ENCODE measurements around the gene SNUPN. TPM values are rescaled to one million over a fixed set of nuclear protein-coding genes. Genes with fewer than 3 reads are reported as not detected.

The SNUPN gene
- total RNA-seq, 1 experiment from 2014 or later = 27.9 TPM

DNA sequence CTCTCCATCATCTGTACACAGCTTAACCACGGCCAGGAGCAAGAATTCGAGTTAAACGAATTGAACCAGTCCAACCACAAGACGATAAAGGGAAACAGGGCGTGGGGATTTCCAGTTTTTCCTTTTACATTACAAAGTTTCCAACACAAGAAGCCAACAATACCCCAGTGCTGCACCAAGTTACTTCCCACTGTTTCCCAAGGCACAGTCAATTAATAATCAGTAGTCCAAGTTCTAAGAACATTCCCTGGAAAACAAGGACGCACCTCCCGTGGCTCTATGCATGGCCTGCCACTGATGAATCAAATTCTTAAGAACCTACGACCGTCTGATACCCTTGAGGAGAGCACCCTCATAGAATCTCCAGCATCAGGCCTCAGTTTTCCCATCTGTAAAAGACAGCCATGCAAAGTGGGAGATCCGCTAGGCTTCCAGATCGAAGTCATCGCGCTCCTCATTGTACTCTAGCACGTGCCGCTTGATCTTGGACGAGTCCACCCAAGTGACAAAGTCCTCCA is 13.7 kb upstream of the SNUPN start:
- no peaks in the 10 kb centered on the region for H3K9me3 Mint-ChIP-seq
- TF ChIP-seq, protein P1, sequence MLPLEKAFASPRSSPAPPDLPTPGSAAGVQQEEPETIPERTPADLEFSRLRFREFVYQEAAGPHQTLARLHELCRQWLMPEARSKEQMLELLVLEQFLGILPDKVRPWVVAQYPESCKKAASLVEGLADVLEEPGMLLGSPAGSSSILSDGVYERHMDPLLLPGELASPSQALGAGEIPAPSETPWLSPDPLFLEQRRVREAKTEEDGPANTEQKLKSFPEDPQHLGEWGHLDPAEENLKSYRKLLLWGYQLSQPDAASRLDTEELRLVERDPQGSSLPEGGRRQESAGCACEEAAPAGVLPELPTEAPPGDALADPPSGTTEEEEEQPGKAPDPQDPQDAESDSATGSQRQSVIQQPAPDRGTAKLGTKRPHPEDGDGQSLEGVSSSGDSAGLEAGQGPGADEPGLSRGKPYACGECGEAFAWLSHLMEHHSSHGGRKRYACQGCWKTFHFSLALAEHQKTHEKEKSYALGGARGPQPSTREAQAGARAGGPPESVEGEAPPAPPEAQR (CRISPR knock-in tag; IDR thresholded peaks at IDR 0.05) = no peak
- TF ChIP-seq, protein P2, sequence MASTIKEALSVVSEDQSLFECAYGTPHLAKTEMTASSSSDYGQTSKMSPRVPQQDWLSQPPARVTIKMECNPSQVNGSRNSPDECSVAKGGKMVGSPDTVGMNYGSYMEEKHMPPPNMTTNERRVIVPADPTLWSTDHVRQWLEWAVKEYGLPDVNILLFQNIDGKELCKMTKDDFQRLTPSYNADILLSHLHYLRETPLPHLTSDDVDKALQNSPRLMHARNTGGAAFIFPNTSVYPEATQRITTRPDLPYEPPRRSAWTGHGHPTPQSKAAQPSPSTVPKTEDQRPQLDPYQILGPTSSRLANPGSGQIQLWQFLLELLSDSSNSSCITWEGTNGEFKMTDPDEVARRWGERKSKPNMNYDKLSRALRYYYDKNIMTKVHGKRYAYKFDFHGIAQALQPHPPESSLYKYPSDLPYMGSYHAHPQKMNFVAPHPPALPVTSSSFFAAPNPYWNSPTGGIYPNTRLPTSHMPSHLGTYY (CRISPR knock-in tag; IDR thresholded peaks at IDR 0.05) = no peak
- TF ChIP-seq, protein P3, sequence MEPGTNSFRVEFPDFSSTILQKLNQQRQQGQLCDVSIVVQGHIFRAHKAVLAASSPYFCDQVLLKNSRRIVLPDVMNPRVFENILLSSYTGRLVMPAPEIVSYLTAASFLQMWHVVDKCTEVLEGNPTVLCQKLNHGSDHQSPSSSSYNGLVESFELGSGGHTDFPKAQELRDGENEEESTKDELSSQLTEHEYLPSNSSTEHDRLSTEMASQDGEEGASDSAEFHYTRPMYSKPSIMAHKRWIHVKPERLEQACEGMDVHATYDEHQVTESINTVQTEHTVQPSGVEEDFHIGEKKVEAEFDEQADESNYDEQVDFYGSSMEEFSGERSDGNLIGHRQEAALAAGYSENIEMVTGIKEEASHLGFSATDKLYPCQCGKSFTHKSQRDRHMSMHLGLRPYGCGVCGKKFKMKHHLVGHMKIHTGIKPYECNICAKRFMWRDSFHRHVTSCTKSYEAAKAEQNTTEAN (CRISPR knock-in tag; IDR thresholded peaks at IDR 0.05) = no peak
- TF ChIP-seq, protein P4, sequence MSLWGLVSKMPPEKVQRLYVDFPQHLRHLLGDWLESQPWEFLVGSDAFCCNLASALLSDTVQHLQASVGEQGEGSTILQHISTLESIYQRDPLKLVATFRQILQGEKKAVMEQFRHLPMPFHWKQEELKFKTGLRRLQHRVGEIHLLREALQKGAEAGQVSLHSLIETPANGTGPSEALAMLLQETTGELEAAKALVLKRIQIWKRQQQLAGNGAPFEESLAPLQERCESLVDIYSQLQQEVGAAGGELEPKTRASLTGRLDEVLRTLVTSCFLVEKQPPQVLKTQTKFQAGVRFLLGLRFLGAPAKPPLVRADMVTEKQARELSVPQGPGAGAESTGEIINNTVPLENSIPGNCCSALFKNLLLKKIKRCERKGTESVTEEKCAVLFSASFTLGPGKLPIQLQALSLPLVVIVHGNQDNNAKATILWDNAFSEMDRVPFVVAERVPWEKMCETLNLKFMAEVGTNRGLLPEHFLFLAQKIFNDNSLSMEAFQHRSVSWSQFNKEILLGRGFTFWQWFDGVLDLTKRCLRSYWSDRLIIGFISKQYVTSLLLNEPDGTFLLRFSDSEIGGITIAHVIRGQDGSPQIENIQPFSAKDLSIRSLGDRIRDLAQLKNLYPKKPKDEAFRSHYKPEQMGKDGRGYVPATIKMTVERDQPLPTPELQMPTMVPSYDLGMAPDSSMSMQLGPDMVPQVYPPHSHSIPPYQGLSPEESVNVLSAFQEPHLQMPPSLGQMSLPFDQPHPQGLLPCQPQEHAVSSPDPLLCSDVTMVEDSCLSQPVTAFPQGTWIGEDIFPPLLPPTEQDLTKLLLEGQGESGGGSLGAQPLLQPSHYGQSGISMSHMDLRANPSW (CRISPR knock-in tag; conservative IDR thresholded peaks at IDR 0.05; ENCODE audit: low read depth) = no peak
- TF ChIP-seq CBFB (CRISPR knock-in tag; IDR thresholded peaks at IDR 0.05; ENCODE audit: low read depth) (no peak), ZNF219 (CRISPR knock-in tag; IDR thresholded peaks at IDR 0.05; ENCODE audit: borderline replicate concordance) (no peak), ZNF416 (CRISPR knock-in tag; IDR thresholded peaks at IDR 0.05) (no peak)
- peak overlapping the region; percentile 92 for H3K4me3 Mint-ChIP-seq
- no peaks in the 10 kb centered on the region for H3K36me3 Mint-ChIP-seq
- no peaks in the 10 kb centered on the region for H3K27me3 Mint-ChIP-seq (ENCODE audit: low read depth)
- CTCF ChIA-PET = interaction anchor here (0.6 to 3.7 kb wide), 13 partner anchors 8 to 271 kb away, joined by 3 to 26 read pairs (median 7); partner anchors contain the start of genes MAN2C1, SIN3A, SNUPN and SNX33
- ATAC-seq = no peak
- H3K27ac Mint-ChIP-seq = peak overlapping the region; percentile 92
- no peak for DNase-seq (ENCODE audit: low spot score)
- peaks cover 40% of the 10 kb centered on the region for H3K4me1 Mint-ChIP-seq
- POLR2A ChIA-PET = interaction anchor here (0.6 to 6.1 kb wide), 13 partner anchors 8 to 271 kb away, joined by 3 to 76 read pairs (median 12); partner anchors contain the start of genes MAN2C1, PTPN9, SIN3A and SNUPN

DNA sequence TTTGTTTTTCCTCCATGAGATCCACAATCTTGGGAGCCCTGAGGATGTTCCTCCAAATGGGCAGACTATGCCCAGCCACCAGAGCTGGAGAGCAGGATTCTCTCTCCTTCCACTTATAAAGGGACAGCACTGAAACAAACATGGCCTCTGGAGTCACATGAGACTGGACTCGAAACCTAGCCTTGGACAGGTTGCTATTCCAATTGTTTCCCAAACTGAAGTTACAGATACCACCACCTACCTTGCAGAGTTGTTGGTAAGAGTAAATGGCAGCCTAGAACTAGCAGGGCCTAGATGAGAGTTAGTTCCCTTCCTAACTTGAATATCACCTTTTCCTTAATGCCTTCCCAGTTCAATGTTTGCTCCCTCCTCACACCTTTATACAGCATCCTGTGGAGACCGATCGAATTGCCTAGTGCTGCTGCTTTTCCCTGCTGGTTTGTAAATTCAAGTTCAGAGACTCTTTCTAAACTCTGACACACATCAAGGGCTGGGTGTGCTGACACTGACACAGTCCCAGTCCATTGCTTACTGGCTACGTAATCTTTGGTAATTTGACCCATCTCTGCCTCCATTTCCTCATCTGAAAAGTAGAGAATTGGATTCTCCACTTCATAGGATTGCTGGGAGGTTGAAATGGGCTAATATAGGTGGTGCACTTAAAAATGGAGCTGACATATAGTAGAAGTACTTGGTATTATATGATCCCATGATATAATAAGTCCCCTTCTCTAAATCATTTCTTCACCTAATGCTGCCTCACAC is 11.9 kb upstream of the SNUPN start:
- ChIA-PET CTCF (interaction anchor here (0.7 to 3.7 kb wide), 12 partner anchors 10 to 270 kb away, joined by 3 to 26 read pairs (median 4); partner anchors contain the start of genes SNUPN and SNX33), POLR2A (interaction anchor here (0.6 to 6.1 kb wide), 5 partner anchors 10 to 1469 kb away, joined by 3 to 76 read pairs (median 23); partner anchors contain the start of genes SIN3A, SNUPN and SNX33)
- no peak for ATAC-seq
- H3K36me3 Mint-ChIP-seq = no peaks in the 10 kb centered on the region
- peaks cover 42% of the 10 kb centered on the region for H3K4me1 Mint-ChIP-seq
- H3K27me3 Mint-ChIP-seq (ENCODE audit: low read depth) = no peaks in the 10 kb centered on the region
- no peaks in the 10 kb centered on the region for H3K9me3 Mint-ChIP-seq
- H3K27ac Mint-ChIP-seq = peak overlapping the region; percentile 27; the same call in 1 of the 2 replicates
- DNase-seq (ENCODE audit: low spot score) = no peak
- H3K4me3 Mint-ChIP-seq = peak overlapping the region; percentile 92; the same call in 1 of the 2 replicates
- TF ChIP-seq, protein P5, sequence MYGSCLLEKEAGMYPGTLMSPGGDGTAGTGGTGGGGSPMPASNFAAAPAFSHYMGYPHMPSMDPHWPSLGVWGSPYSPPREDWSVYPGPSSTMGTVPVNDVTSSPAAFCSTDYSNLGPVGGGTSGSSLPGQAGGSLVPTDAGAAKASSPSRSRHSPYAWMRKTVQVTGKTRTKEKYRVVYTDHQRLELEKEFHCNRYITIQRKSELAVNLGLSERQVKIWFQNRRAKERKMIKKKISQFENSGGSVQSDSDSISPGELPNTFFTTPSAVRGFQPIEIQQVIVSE (CRISPR knock-in tag; IDR thresholded peaks at IDR 0.05; ENCODE audit: borderline replicate concordance) = no peak
- TF ChIP-seq, protein P4 (CRISPR knock-in tag; conservative IDR thresholded peaks at IDR 0.05; ENCODE audit: low read depth) = no peak
- TF ChIP-seq MXD4 (CRISPR knock-in tag; IDR thresholded peaks at IDR 0.05; ENCODE audit: borderline replicate concordance) (no peak), NR2C2 (CRISPR knock-in tag; IDR thresholded peaks at IDR 0.05) (no peak), EMX1 (CRISPR knock-in tag; IDR thresholded peaks at IDR 0.05) (no peak), ZNF423 (CRISPR knock-in tag; IDR thresholded peaks at IDR 0.05) (no peak)
- TF ChIP-seq, protein P6, sequence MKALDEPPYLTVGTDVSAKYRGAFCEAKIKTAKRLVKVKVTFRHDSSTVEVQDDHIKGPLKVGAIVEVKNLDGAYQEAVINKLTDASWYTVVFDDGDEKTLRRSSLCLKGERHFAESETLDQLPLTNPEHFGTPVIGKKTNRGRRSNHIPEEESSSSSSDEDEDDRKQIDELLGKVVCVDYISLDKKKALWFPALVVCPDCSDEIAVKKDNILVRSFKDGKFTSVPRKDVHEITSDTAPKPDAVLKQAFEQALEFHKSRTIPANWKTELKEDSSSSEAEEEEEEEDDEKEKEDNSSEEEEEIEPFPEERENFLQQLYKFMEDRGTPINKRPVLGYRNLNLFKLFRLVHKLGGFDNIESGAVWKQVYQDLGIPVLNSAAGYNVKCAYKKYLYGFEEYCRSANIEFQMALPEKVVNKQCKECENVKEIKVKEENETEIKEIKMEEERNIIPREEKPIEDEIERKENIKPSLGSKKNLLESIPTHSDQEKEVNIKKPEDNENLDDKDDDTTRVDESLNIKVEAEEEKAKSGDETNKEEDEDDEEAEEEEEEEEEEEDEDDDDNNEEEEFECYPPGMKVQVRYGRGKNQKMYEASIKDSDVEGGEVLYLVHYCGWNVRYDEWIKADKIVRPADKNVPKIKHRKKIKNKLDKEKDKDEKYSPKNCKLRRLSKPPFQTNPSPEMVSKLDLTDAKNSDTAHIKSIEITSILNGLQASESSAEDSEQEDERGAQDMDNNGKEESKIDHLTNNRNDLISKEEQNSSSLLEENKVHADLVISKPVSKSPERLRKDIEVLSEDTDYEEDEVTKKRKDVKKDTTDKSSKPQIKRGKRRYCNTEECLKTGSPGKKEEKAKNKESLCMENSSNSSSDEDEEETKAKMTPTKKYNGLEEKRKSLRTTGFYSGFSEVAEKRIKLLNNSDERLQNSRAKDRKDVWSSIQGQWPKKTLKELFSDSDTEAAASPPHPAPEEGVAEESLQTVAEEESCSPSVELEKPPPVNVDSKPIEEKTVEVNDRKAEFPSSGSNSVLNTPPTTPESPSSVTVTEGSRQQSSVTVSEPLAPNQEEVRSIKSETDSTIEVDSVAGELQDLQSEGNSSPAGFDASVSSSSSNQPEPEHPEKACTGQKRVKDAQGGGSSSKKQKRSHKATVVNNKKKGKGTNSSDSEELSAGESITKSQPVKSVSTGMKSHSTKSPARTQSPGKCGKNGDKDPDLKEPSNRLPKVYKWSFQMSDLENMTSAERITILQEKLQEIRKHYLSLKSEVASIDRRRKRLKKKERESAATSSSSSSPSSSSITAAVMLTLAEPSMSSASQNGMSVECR (CRISPR knock-in tag; IDR thresholded peaks at IDR 0.05; ENCODE audit: borderline replicate concordance) = no peak
- TF ChIP-seq, protein P7, sequence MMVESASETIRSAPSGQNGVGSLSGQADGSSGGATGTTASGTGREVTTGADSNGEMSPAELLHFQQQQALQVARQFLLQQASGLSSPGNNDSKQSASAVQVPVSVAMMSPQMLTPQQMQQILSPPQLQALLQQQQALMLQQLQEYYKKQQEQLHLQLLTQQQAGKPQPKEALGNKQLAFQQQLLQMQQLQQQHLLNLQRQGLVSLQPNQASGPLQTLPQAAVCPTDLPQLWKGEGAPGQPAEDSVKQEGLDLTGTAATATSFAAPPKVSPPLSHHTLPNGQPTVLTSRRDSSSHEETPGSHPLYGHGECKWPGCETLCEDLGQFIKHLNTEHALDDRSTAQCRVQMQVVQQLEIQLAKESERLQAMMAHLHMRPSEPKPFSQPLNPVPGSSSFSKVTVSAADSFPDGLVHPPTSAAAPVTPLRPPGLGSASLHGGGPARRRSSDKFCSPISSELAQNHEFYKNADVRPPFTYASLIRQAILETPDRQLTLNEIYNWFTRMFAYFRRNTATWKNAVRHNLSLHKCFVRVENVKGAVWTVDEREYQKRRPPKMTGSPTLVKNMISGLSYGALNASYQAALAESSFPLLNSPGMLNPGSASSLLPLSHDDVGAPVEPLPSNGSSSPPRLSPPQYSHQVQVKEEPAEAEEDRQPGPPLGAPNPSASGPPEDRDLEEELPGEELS (CRISPR knock-in tag; IDR thresholded peaks at IDR 0.05) = no peak

Measured in WTC11 (cell line).